ENCODE results near the gene ADAM11.

GRCh38 chr17:44760474-44761308, 1.9 kb downstream of the ADAM11 start:
- no peak for TF ChIP-seq ZFX (IDR thresholded peaks at IDR 0.05)
- no peak for TF ChIP-seq CTCF (conservative IDR thresholded peaks at IDR 0.05)

All from C4-2B (cell line).